Endometrium (tissue), 2 donors: ENCODE measurements around the gene CACNA2D3.

Experiments
- FAIRE-seq: peaks from 2 replicates; lab custom pipeline; 2012; peaks lifted over from hg19 to GRCh38; lab: Jason Lieb, UNC
- donor health status: control.
- donor health status: control.

CACNA2D3 gene

GRCh38 chr3:54888162-54888561 lies 765.8 kb downstream of the CACNA2D3 start:
- no peak for FAIRE-seq

GRCh38 chr3:54888873-54889272 lies 766.5 kb downstream of the CACNA2D3 start:
- no peak for FAIRE-seq

GRCh38 chr3:54889731-54890130 lies 767.4 kb downstream of the CACNA2D3 start:
- FAIRE-seq, result no peak

- peak; percentile 96 for FAIRE-seq
These were observed 769.2 kb downstream of the CACNA2D3 start for GRCh38 chr3:54891540-54891897.

- no peak for FAIRE-seq
These were observed 769.8 kb downstream of the CACNA2D3 start for GRCh38 chr3:54892168-54892567.

GRCh38 chr3:54895613-54896012 lies 773.3 kb downstream of the CACNA2D3 start:
- FAIRE-seq, result no peak

- no peak for FAIRE-seq
These were observed 774.8 kb downstream of the CACNA2D3 start for GRCh38 chr3:54897028-54897711.

- no peak for FAIRE-seq
These were observed 776.9 kb downstream of the CACNA2D3 start for GRCh38 chr3:54899273-54899672.

- FAIRE-seq, result no peak
These were observed 778.7 kb downstream of the CACNA2D3 start for GRCh38 chr3:54900838-54901591.

- FAIRE-seq, result no peak
These were observed 779.7 kb downstream of the CACNA2D3 start for GRCh38 chr3:54901906-54902685.

- FAIRE-seq, result no peak
These were observed 783.0 kb downstream of the CACNA2D3 start for GRCh38 chr3:54905261-54905888.

- FAIRE-seq, result no peak
These were observed 783.6 kb downstream of the CACNA2D3 start for GRCh38 chr3:54905920-54906319.

GRCh38 chr3:54906763-54907162 lies 784.4 kb downstream of the CACNA2D3 start:
- FAIRE-seq, result no peak

- no peak for FAIRE-seq
These were observed 786.8 kb downstream of the CACNA2D3 start for GRCh38 chr3:54909191-54909590.

GRCh38 chr3:54914180-54914579 lies 791.8 kb downstream of the CACNA2D3 start:
- no peak for FAIRE-seq

- FAIRE-seq, result no peak
These were observed 792.8 kb downstream of the CACNA2D3 start for GRCh38 chr3:54915181-54915580.

GRCh38 chr3:54915976-54916375 lies 793.6 kb downstream of the CACNA2D3 start:
- FAIRE-seq, result no peak

GRCh38 chr3:54916732-54917131 lies 794.4 kb downstream of the CACNA2D3 start:
- FAIRE-seq, result no peak

GRCh38 chr3:54917174-54917573 lies 794.8 kb downstream of the CACNA2D3 start:
- no peak for FAIRE-seq

- no peak for FAIRE-seq
These were observed 795.5 kb downstream of the CACNA2D3 start for GRCh38 chr3:54917862-54918261.

GRCh38 chr3:54918516-54918915 lies 796.2 kb downstream of the CACNA2D3 start:
- FAIRE-seq, result no peak

- no peak for FAIRE-seq
These were observed 805.9 kb downstream of the CACNA2D3 start, which contains the start of gene LRTM1 for GRCh38 chr3:54928046-54928770. TSS of gene LRTM1 (minus strand) at chr3:54928059. CDS start at chr3:54927911, 148 bp downstream.
